ENCODE measurements around the gene NDC80.

GRCh38 chr18:2653467-2653866, 82.1 kb downstream of the NDC80 start:
- TF ChIP-seq EZH2phosphoT487 (IDR thresholded peaks at IDR 0.05; ENCODE audit: low read length) (no peak), CTCF (IDR thresholded peaks at IDR 0.05; ENCODE audit: low read length) (no peak), EZH2 (optimal IDR thresholded peaks at IDR 0.05; ENCODE audit: low read depth, low read length) (no peak)
